HEK293 (cell line): ENCODE measurements around the gene PCDH1.
A peak's percentile ranks its signal among the peaks of the same experiment; 100 is the strongest.

Source experiments
- AEBP2 ChIP-seq: fragments of 450-650 bp; formaldehyde crosslinking; IDR thresholded peaks from 2 replicates; pipeline ENCODE4 v1.5.1; 2016; ENCODE audit warnings: missing biosample characterization, missing genetic modification characterization, borderline replicate concordance
- ATF2 ChIP-seq: fragments of 450-650 bp; formaldehyde crosslinking; IDR thresholded peaks from 2 replicates; pipeline ENCODE4 v1.5.1; 2016; ENCODE audit warnings: missing biosample characterization, missing genetic modification characterization, low read depth
- GLIS1 ChIP-seq: fragments of 450-650 bp; formaldehyde crosslinking; IDR thresholded peaks from 2 replicates; pipeline ENCODE4 v1.5.1; 2016; ENCODE audit warnings: missing biosample characterization, missing genetic modification characterization
- IKZF3 ChIP-seq: fragments of 450-650 bp; IDR thresholded peaks from 2 replicates; pipeline ENCODE4 v1.5.0; 2018; ENCODE audit warnings: missing biosample characterization, mild to moderate bottlenecking, missing genetic modification characterization, moderate library complexity
- INSM2 ChIP-seq: fragments of 450-650 bp; formaldehyde crosslinking; IDR thresholded peaks from 2 replicates; pipeline ENCODE4 v1.5.1; 2016; ENCODE audit warnings: missing biosample characterization, missing genetic modification characterization
- KLF10 ChIP-seq: fragments of 450-650 bp; IDR thresholded peaks from 2 replicates; pipeline ENCODE4 v1.5.1; 2018; ENCODE audit warnings: missing biosample characterization, mild to moderate bottlenecking, missing genetic modification characterization
- MYNN ChIP-seq: fragments of 450-650 bp; formaldehyde crosslinking; IDR thresholded peaks from 2 replicates; pipeline ENCODE4 v1.5.1; 2016; ENCODE audit warnings: missing biosample characterization, missing genetic modification characterization, borderline replicate concordance
- PRDM1 ChIP-seq: fragments of 450-650 bp; formaldehyde crosslinking; IDR thresholded peaks from 2 replicates; pipeline ENCODE4; 2016; ENCODE audit warnings: missing biosample characterization, missing genetic modification characterization
- ZBTB17 ChIP-seq: fragments of 450-650 bp; formaldehyde crosslinking; IDR thresholded peaks from 2 replicates; pipeline ENCODE4 v1.5.1; 2016; ENCODE audit warnings: missing biosample characterization, missing genetic modification characterization
- ZEB2 ChIP-seq: fragments of 450-650 bp; formaldehyde crosslinking; IDR thresholded peaks from 2 replicates; pipeline ENCODE4 v1.5.1; 2016; ENCODE audit warnings: missing biosample characterization, missing genetic modification characterization
- ZFP41 ChIP-seq: fragments of 450-650 bp; formaldehyde crosslinking; IDR thresholded peaks from 2 replicates; pipeline ENCODE4 v1.5.1; 2016; ENCODE audit warnings: missing biosample characterization, missing genetic modification characterization, borderline replicate concordance
- ZNF148 ChIP-seq: fragments of 450-650 bp; formaldehyde crosslinking; IDR thresholded peaks from 2 replicates; pipeline ENCODE4 v1.5.0; 2017; ENCODE audit warnings: missing biosample characterization, missing genetic modification characterization, borderline replicate concordance
- ZNF175 ChIP-seq: fragments of 450-650 bp; formaldehyde crosslinking; IDR thresholded peaks from 2 replicates; pipeline ENCODE4 v1.5.1; 2016; ENCODE audit warnings: missing biosample characterization, missing genetic modification characterization
- ZNF18 ChIP-seq: fragments of 450-650 bp; formaldehyde crosslinking; IDR thresholded peaks from 2 replicates; pipeline ENCODE4 v1.5.1; 2016; ENCODE audit warnings: missing biosample characterization, missing genetic modification characterization
- ZNF202 ChIP-seq: fragments of 450-650 bp; formaldehyde crosslinking; IDR thresholded peaks from 2 replicates; pipeline ENCODE4 v1.5.1; 2016; ENCODE audit warnings: missing biosample characterization, missing genetic modification characterization, borderline replicate concordance
- ZNF223 ChIP-seq: fragments of 450-650 bp; formaldehyde crosslinking; IDR thresholded peaks from 2 replicates; pipeline ENCODE4 v1.5.1; 2016; ENCODE audit warnings: missing biosample characterization, missing genetic modification characterization
- ZNF266 ChIP-seq: fragments of 450-650 bp; formaldehyde crosslinking; IDR thresholded peaks from 2 replicates; pipeline ENCODE4 v1.5.1; 2016; ENCODE audit warnings: missing biosample characterization, missing genetic modification characterization, low read depth
- ZNF302 ChIP-seq: fragments of 450-650 bp; formaldehyde crosslinking; IDR thresholded peaks from 2 replicates; pipeline ENCODE4 v1.5.1; 2016; ENCODE audit warnings: missing biosample characterization, missing genetic modification characterization, low read depth
- ZNF311 ChIP-seq: fragments of 450-650 bp; formaldehyde crosslinking; IDR thresholded peaks from 2 replicates; pipeline ENCODE4 v1.5.1; 2017; ENCODE audit warnings: missing biosample characterization, missing genetic modification characterization, borderline replicate concordance
- ZNF335 ChIP-seq: fragments of 450-650 bp; formaldehyde crosslinking; conservative IDR thresholded peaks from 2 replicates; pipeline ENCODE4 v1.5.1; 2016; ENCODE audit warnings: missing biosample characterization, missing genetic modification characterization
- ZNF362 ChIP-seq: fragments of 450-650 bp; formaldehyde crosslinking; IDR thresholded peaks from 2 replicates; pipeline ENCODE4 v1.5.1; 2016; ENCODE audit warnings: missing biosample characterization, missing genetic modification characterization
- ZNF366 ChIP-seq: fragments of 450-650 bp; formaldehyde crosslinking; conservative IDR thresholded peaks from 2 replicates; pipeline ENCODE4 v1.5.1; 2016; ENCODE audit warnings: missing biosample characterization, missing genetic modification characterization
- ZNF37A ChIP-seq: fragments of 450-650 bp; IDR thresholded peaks from 2 replicates; pipeline ENCODE4 v1.5.1; 2018; ENCODE audit warnings: missing biosample characterization, missing genetic modification characterization
- ZNF473 ChIP-seq: fragments of 450-650 bp; formaldehyde crosslinking; IDR thresholded peaks from 2 replicates; pipeline ENCODE4 v1.5.1; 2017; ENCODE audit warnings: missing biosample characterization, missing genetic modification characterization
- ZNF549 ChIP-seq: fragments of 450-650 bp; IDR thresholded peaks from 2 replicates; pipeline ENCODE4 v1.5.1; 2018; ENCODE audit warnings: missing biosample characterization, missing genetic modification characterization, mild to moderate bottlenecking, inconsistent platforms, moderate library complexity
- ZNF623 ChIP-seq: fragments of 450-650 bp; formaldehyde crosslinking; IDR thresholded peaks from 2 replicates; pipeline ENCODE4 v1.5.1; 2016; ENCODE audit warnings: missing biosample characterization, missing genetic modification characterization
- ZNF629 ChIP-seq: fragments of 450-650 bp; formaldehyde crosslinking; IDR thresholded peaks from 2 replicates; pipeline ENCODE4 v1.5.1; 2017; ENCODE audit warnings: missing biosample characterization, missing genetic modification characterization
- ZNF776 ChIP-seq: fragments of 450-650 bp; formaldehyde crosslinking; IDR thresholded peaks from 2 replicates; pipeline ENCODE4 v1.5.0; 2017; ENCODE audit warnings: missing biosample characterization, missing genetic modification characterization, borderline replicate concordance
- ZSCAN5A ChIP-seq: fragments of 450-650 bp; formaldehyde crosslinking; IDR thresholded peaks from 2 replicates; pipeline ENCODE4 v1.5.1; 2016; ENCODE audit warnings: missing biosample characterization, missing genetic modification characterization

PCDH1 gene

GRCh38 chr5:141875795-141876627, 2.2 kb downstream of the PCDH1 start (continued):
- TF ChIP-seq ZSCAN5A (tag by site-specific recombination), result no peak
- TF ChIP-seq ZNF175 (tag by site-specific recombination), result no peak
- 0 out of 2 replicates have a peak, but pooled peaks have one; percentile 19 for TF ChIP-seq KLF10 (tag by site-specific recombination)
- TF ChIP-seq INSM2 (tag by site-specific recombination), result no peak
- TF ChIP-seq ATF2 (tag by site-specific recombination), result no peak
- TF ChIP-seq ZNF202 (tag by site-specific recombination), result no peak
- TF ChIP-seq ZNF629 (tag by site-specific recombination), result no peak
- no peak for TF ChIP-seq ZNF366 (tag by site-specific recombination)
- TF ChIP-seq GLIS1 (tag by site-specific recombination), result peak; percentile 75
- no peak for TF ChIP-seq ZFP41
- TF ChIP-seq AEBP2 (tag by site-specific recombination), result no peak
- TF ChIP-seq ZNF623 (tag by site-specific recombination), result no peak; the same call in 1 of the 2 replicates
- TF ChIP-seq PRDM1 (tag by site-specific recombination), result no peak
- no peak for TF ChIP-seq ZNF473
- no peak for TF ChIP-seq ZNF223 (tag by site-specific recombination)
- TF ChIP-seq ZNF776 (tag by site-specific recombination), result no peak
- TF ChIP-seq ZBTB17 (tag by site-specific recombination), result no peak
- no peak for TF ChIP-seq ZEB2 (tag by site-specific recombination)
- no peak for TF ChIP-seq ZNF549 (tag by site-specific recombination)
- no peak for TF ChIP-seq IKZF3 (tag by site-specific recombination)
- TF ChIP-seq ZNF266 (tag by site-specific recombination), result no peak
- TF ChIP-seq ZNF18 (tag by site-specific recombination), result no peak
- no peak for TF ChIP-seq MYNN
- TF ChIP-seq ZNF335, result peak; percentile 65
- no peak for TF ChIP-seq ZNF311
- TF ChIP-seq ZNF302 (tag by site-specific recombination), result no peak
- TF ChIP-seq ZNF362 (tag by site-specific recombination), result no peak
- no peak for TF ChIP-seq ZNF37A (tag by site-specific recombination)
- no peak for TF ChIP-seq ZNF148
